CD4-positive, alpha-beta T cell treated with Interleukin-21 for 1 hour (primary cell): ENCODE data around the gene FGD2.

Experiments
- DNase-seq: peaks from one replicate; pipeline ENCODE4 v3.0.0-alpha.2; 2020

FGD2 gene

DNA sequence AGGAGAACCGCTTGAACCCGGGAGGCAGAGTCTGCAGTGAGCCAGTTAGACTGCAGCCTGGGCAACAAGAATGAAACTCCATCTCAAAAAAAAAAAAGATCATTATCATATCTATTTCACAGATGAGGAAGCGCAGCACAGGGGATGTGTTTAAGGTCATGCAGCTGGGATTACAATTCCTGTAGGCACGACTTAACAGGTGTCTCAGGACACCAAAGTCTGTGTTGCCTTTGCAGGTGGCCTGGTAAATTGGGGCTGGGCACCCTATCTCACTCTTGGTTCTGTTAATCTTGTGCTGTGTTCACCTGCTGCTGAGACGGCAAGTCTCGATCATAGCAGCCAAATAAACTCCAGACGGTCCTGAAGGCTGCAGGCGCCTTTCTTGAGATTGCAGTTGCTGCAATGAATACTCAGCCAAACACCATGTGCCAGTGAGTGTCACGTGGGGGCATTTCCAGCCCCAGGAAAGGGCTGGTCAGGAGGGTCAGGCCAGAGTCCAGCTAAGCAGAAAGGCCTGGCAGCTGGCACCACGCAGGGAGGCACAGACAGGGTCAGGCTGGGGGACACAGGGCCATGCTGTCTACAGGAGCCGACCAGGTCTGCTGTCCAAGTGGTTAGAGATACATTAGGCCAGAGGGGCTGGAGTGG lies 55.8 kb downstream of the FGD2 start:
- DNase-seq, result no peak

DNA sequence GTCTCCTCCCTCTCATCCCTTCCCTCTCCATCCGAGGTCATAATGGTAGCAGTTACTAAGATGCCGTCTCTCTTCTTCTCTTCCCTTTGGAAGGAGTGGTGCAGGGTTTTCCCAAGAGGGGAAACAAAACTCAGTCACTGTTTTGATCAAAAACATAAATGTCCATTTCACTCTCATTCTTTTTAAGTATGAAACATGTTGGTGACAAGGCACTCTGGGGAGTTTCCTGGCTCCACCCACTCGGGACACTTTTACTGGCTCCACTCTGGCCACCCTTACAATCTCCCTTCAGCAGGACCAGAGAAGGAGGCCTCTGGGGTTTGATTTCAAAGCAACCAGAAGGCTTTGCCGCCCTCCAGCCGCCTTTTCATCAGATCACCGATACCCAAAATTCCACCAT lies 57.0 kb downstream of the FGD2 start:
- DNase-seq, result no peak

DNA sequence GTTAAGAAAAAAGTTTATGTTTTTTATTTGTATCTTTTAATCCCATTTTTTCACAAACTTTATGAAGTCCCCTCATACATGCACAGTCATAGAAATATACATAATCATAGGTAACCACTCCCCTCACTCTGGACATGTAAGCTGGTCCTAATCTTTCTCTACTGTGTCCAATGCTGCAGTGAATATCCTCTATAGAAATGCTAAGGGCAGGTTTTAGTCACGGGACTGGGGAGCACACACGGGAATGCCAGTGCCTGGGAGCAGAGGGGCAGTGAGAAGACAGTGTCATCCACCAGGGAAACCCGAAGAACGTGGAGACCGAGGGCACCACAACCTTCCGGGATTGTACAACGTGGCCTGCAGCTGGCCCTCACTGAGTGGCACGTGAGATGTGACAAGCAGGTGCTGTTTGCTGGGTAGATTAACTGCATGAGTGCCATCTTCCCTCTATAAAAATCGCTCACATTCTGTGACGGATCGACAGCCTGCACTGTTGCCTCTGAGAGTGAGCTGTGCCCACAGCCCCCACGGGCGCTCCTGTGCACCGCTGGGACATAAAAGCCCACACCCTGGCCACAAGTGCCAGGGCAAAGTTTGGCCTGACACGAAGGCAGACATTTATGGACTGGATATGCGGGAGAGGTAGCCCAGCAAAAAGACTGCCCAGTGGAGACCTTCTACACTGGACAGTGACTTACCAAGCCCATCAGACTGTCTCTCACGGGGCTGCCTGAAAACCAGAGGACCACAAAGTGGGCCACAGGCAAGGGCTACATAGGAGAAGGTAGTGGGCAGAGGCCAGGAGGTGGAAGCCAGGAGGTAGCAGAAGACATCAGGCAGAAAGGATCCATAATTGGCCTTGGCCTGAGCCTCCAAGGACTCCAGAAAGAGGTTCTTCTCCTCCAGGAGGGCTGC lies 63.2 kb downstream of the FGD2 start:
- no peak for DNase-seq

DNA sequence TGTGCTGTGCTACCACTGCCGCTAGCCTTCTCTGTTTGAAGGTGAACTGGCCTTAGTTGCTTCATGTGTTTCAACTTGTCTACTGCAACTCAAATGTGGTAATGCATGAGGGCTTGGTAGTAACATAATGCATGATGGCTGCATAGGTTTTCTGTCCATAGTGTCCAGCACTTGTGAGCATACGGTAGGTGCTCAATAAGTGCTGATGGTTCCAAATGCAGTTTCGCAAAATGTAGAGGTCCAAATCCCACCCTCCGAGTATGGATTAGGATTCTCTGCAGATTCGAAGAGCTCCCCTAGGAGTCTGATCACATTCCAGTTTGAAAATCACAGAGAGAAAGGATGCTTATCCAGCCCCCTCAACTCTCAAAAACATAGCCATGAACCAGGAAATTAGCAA lies 64.2 kb downstream of the FGD2 start:
- DNase-seq, result no peak

DNA sequence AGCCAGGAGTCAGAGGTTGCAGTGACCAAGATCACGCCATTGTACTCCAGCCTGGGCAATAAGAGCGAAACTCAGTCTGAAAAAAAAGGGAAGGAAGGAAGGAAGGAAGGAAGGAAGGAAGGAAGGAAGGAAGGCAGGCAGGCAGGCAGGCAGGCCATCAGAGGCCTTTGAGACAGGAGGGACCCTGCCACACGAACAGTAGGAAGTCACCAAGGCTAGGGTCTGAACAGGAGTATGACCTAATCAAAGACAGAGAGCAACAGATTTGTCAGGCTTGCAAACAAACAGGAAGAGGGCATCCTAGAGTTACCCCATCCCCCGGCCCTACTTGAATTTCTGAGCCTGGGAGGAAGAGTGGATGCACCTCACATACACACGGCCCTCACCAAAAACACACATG lies 67.1 kb downstream of the FGD2 start:
- no peak for DNase-seq

DNA sequence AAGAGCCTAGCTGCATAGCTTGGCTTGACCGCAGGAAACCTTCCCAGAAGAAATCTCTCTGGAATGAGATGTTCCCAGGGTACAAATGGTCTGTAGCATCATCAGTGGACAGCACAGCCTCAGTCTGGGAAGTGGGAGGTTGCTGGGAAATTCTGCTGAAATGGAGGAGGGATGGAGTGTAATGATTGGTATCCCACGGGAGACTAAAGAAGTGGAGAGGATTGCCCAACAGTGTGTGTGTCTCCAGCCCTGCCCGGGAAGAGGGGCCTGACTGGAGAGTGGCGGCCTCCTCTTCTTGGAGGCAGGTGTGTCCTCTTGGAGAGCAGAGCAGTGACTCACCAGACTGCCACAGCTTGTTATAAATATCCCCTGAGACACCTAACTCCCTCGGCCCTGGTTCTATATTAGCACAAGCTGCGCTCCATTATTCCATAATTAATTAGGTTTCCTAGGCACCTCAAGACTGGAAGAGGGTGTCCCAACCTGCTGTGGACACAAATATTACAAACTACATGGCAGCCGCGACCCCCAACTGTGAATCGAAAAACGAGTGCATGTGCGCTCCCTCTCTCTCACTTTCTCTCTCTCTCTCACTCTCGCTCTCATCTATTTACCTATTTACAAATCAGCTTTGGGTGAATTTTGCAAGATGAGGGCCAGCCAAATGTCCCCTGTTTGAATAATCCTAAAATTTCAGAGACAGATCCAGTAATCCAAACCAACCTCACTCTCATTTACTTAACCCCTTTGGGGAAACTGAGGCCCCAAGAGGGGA lies 68.8 kb downstream of the FGD2 start:
- no peak for DNase-seq

DNA sequence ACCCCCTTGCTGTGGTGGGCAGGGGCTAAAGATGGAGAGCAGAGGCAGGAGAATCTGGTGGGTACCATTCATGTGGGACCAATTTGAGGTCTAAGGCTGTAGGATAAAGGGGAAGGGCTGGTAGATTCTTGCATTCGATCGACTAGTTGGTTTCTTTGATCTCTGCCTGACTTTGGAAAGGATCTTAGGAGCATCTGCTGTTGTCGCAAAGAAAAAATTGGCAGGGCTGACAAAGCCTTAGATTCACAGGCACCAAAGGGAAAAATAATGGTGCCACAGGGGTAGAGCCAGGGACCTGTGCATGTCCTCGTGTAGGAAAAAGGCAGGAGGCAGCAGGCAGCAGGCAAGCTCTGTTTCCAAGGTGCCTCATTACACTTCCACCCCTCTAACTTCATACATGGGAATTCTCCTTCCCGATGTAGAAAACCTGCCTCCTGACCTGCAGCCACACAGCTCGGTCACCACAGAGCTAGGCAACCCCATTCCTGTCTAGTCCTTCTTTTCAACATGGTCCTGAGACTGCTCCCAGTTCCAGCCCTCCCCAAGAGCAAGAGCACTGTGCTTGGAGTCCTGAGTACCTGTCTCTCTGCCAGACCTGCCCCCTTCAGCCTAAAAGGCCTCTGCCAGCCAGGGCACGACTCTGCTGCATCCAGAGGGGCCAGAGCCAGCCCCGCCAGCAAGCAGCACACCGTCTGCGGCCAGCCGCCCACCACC lies 71.9 kb downstream of the FGD2 start:
- DNase-seq, result no peak

DNA sequence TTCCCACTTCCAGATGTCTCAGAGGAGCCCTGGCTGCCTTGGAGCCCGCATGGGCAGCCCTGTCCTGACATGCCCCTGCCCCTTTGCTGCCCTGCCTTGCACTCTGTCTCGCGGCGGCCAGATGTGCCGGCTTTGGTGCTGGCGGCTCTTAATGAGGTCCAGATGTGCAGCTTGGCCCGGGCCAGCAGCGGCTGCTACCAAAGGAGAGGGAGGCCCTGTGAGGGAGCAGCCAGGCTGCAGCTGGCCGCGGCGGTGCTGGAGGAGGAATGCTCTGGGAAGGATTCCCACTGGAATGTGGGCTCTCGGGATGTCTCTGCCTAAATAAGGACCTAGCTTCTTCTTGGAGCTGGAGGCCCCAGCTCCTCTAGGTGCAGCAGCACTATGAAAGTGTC lies 72.4 kb downstream of the FGD2 start:
- DNase-seq, result no peak
